ENCODE results near the gene EPHA2.
"Not testable (repeated sequence)": the region's sequence is repeated elsewhere in the genome, so short reads cannot be mapped to it uniquely, and the experiment has no call there.

EPHA2 gene

GRCh38 chr1:16167331-16168143, 11.7 kb upstream of the EPHA2 start:
- FAIRE-seq: no peak

GRCh38 chr1:16166117-16166516, 10.2 kb upstream of the EPHA2 start:
- FAIRE-seq: no peak

- FAIRE-seq: no peak
Observed at GRCh38 chr1:16165548-16165947, 9.7 kb upstream of the EPHA2 start.

GRCh38 chr1:16165073-16165364, 9.2 kb upstream of the EPHA2 start:
- no peak for FAIRE-seq

GRCh38 chr1:16164213-16165072, 8.6 kb upstream of the EPHA2 start:
- FAIRE-seq: no peak

- not testable (repeated sequence) for FAIRE-seq
Observed at GRCh38 chr1:16163608-16164212, 7.8 kb upstream of the EPHA2 start.

- no peak for FAIRE-seq
Observed at GRCh38 chr1:16162163-16162822, 6.4 kb upstream of the EPHA2 start.

- FAIRE-seq: no peak
Observed at GRCh38 chr1:16161717-16162116, 5.8 kb upstream of the EPHA2 start.

GRCh38 chr1:16158993-16159831, 3.3 kb upstream of the EPHA2 start:
- no peak for FAIRE-seq

GRCh38 chr1:16158025-16158424, 2.2 kb upstream of the EPHA2 start:
- FAIRE-seq: no peak

- FAIRE-seq: no peak
Observed at GRCh38 chr1:16156848-16157495, 1.1 kb upstream of the EPHA2 start.

- FAIRE-seq: no peak
Observed at GRCh38 chr1:16153999-16154673, 1.7 kb downstream of the EPHA2 start.

- no peak for FAIRE-seq
Observed at GRCh38 chr1:16153096-16153998, 2.5 kb downstream of the EPHA2 start.

- FAIRE-seq: no peak
Observed at GRCh38 chr1:16152481-16153087, 3.3 kb downstream of the EPHA2 start.

GRCh38 chr1:16151995-16152384, 3.9 kb downstream of the EPHA2 start:
- FAIRE-seq: no peak

- no peak for FAIRE-seq
Observed at GRCh38 chr1:16151196-16151994, 4.5 kb downstream of the EPHA2 start.

GRCh38 chr1:16150508-16150907, 5.4 kb downstream of the EPHA2 start:
- FAIRE-seq: no peak

GRCh38 chr1:16149702-16150488, 6.0 kb downstream of the EPHA2 start:
- no peak for FAIRE-seq
